ENCODE results near the gene DOCK1.

Gene DOCK1

GRCh38 chr10:127275793-127276450, 370.7 kb downstream of the DOCK1 start:
- no peak for TF ChIP-seq CTCF (conservative IDR thresholded peaks at IDR 0.05)
- H3K27ac ChIP-seq: no peak overlapping the region

GRCh38 chr10:127276794-127277462, 371.7 kb downstream of the DOCK1 start:
- no peak overlapping the region for H3K27ac ChIP-seq
- no peak for TF ChIP-seq CTCF (conservative IDR thresholded peaks at IDR 0.05)

- peak overlapping the region; percentile 30 for H3K27ac ChIP-seq
- TF ChIP-seq CTCF (conservative IDR thresholded peaks at IDR 0.05): no peak
These were observed 372.8 kb downstream of the DOCK1 start for GRCh38 chr10:127278001-127278400.

GRCh38 chr10:127279334-127279774, 374.1 kb downstream of the DOCK1 start:
- TF ChIP-seq CTCF (conservative IDR thresholded peaks at IDR 0.05): no peak
- H3K27ac ChIP-seq: peak overlapping the region; percentile 30

GRCh38 chr10:127280446-127280845, 375.2 kb downstream of the DOCK1 start:
- H3K27ac ChIP-seq: no peak overlapping the region
- no peak for TF ChIP-seq CTCF (conservative IDR thresholded peaks at IDR 0.05)

- no peak for TF ChIP-seq CTCF (conservative IDR thresholded peaks at IDR 0.05)
- H3K27ac ChIP-seq: no peak overlapping the region
These were observed 377.8 kb downstream of the DOCK1 start for GRCh38 chr10:127283017-127283416.

- H3K27ac ChIP-seq: no peak overlapping the region
- TF ChIP-seq CTCF (conservative IDR thresholded peaks at IDR 0.05): no peak
These were observed 378.3 kb downstream of the DOCK1 start for GRCh38 chr10:127283576-127283975.

Measured in VCaP (cell line).